ENCODE data around the gene HFM1. TPM values are rescaled to one million over a fixed set of nuclear protein-coding genes. Genes with fewer than 3 reads are reported as not detected.

HFM1 gene
- total and polyA plus RNA-seq, 9 of the 15 experiments (the other 6 are each of a cell fraction or from before 2014, with no cell fraction given): 1.5 to 6.4 (median 3.7) TPM

- ATAC-seq (no peak), DNase-seq (ENCODE audit: extremely low read depth in 1 of 4, low spot score in 3 of 4) (peak; percentile 16 to 32 (median 20)), FAIRE-seq (no peak)
- intact Hi-C loops (cut with micrococcal nuclease) (loop anchor here (1.0 to 10.0 kb wide), 4 partner anchors 120 to 893 kb away; partner anchors contain the start of genes GLMN and RPAP2), in situ Hi-C loops (cut with MboI) (no loop called here)
- WGBS (ENCODE audit: insufficient coverage, low coverage, missing lambda C conversion rate): 17% methylated on average over 3 of the region's 3 CpGs
- Histone ChIP-seq H3K4me3 (no peak overlapping the region), H3K4me1 (replicated peaks in 1 of 2; ENCODE audit: control insufficient read depth in 2 of 2, insufficient read depth in 2 of 2, low read length in 2 of 2) (peaks cover 6 to 10% of the 10 kb centered on the region in 2 experiments; a peak in 3 of 5 replicates), H2AFZ (ENCODE audit: low read depth, low read length) (no peak overlapping the region; the same call in 1 of the 2 replicates), H4K20me1 (replicated peaks; ENCODE audit: control insufficient read depth, insufficient read depth, low read length) (no peaks in the 10 kb centered on the region), H3K9me1 (ENCODE audit: control insufficient read depth, insufficient read depth, low read length) (no peaks in the 10 kb centered on the region), H3K36me3 (ENCODE audit: control insufficient read depth, insufficient read depth, low read length) (no peaks in the 10 kb centered on the region), H3K9me3 (replicated peaks; ENCODE audit: control insufficient read depth, insufficient read depth, low read depth, low read length) (no peaks in the 10 kb centered on the region), H3K27me3 (ENCODE audit: control insufficient read depth in 2 of 2, insufficient read depth in 2 of 2, low read length in 2 of 2) (no peaks in the 10 kb centered on the region), H3K79me2 (ENCODE audit: control insufficient read depth, insufficient read depth, low read length) (no peaks in the 10 kb centered on the region), H3K4me2 (ENCODE audit: insufficient read depth, low read length) (no peak overlapping the region), H3K9ac (ENCODE audit: insufficient read depth in 1 of 2, low read depth in 2 of 2, low read length in 2 of 2) (no peak overlapping the region), H3K27ac (ENCODE audit: extremely low read depth, low read depth, low read length) (no peak overlapping the region)
- BruUV-seq (replicated peaks): no TSS peak
- CTCF ChIA-PET (ENCODE audit: low intra/inter-chr PET ratio): interaction anchor here (0.6 to 4.2 kb wide), 2 partner anchors 119 to 551 kb away, joined by 4 to 32 read pairs; no protein-coding TSS in a partner anchor
- POLR2A ChIA-PET: no interaction called here
- TF ChIP-seq ZNF175 (CRISPR knock-in tag; IDR thresholded peaks at IDR 0.05; ENCODE audit: low read depth): no peak
- TF ChIP-seq ZNF785 (CRISPR knock-in tag; IDR thresholded peaks at IDR 0.05): no peak
- no peak for TF ChIP-seq KLF10 (CRISPR knock-in tag; IDR thresholded peaks at IDR 0.05)
- no peak for TF ChIP-seq KLF16 (IDR thresholded peaks at IDR 0.05)
- no peak for TF ChIP-seq ZNF224 (CRISPR knock-in tag; IDR thresholded peaks at IDR 0.05)
- TF ChIP-seq CSDE1 (IDR thresholded peaks at IDR 0.05): no peak
- TF ChIP-seq MCM3 (IDR thresholded peaks at IDR 0.05): no peak
- TF ChIP-seq CCAR2 (IDR thresholded peaks at IDR 0.05; ENCODE audit: low read depth, low read length): no peak
- TF ChIP-seq, protein P1, sequence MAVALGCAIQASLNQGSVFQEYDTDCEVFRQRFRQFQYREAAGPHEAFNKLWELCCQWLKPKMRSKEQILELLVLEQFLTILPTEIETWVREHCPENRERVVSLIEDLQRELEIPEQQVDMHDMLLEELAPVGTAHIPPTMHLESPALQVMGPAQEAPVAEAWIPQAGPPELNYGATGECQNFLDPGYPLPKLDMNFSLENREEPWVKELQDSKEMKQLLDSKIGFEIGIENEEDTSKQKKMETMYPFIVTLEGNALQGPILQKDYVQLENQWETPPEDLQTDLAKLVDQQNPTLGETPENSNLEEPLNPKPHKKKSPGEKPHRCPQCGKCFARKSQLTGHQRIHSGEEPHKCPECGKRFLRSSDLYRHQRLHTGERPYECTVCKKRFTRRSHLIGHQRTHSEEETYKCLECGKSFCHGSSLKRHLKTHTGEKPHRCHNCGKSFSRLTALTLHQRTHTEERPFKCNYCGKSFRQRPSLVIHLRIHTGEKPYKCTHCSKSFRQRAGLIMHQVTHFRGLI (CRISPR knock-in tag; IDR thresholded peaks at IDR 0.05): no peak
- no peak for TF ChIP-seq ZNF445 (CRISPR knock-in tag; IDR thresholded peaks at IDR 0.05; ENCODE audit: low read depth)
- TF ChIP-seq NFE2 (IDR thresholded peaks at IDR 0.05; ENCODE audit: low read depth): no peak
- TF ChIP-seq, protein P2, sequence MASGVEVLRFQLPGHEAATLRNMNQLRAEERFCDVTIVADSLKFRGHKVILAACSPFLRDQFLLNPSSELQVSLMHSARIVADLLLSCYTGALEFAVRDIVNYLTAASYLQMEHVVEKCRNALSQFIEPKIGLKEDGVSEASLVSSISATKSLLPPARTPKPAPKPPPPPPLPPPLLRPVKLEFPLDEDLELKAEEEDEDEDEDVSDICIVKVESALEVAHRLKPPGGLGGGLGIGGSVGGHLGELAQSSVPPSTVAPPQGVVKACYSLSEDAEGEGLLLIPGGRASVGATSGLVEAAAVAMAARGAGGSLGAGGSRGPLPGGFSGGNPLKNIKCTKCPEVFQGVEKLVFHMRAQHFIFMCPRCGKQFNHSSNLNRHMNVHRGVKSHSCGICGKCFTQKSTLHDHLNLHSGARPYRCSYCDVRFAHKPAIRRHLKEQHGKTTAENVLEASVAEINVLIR (CRISPR knock-in tag; IDR thresholded peaks at IDR 0.05): no peak
- TF ChIP-seq GATAD2B (IDR thresholded peaks at IDR 0.05; ENCODE audit: borderline replicate concordance): no peak
- no peak for TF ChIP-seq SNIP1 (IDR thresholded peaks at IDR 0.05; ENCODE audit: low read depth)
- TF ChIP-seq, protein P3, sequence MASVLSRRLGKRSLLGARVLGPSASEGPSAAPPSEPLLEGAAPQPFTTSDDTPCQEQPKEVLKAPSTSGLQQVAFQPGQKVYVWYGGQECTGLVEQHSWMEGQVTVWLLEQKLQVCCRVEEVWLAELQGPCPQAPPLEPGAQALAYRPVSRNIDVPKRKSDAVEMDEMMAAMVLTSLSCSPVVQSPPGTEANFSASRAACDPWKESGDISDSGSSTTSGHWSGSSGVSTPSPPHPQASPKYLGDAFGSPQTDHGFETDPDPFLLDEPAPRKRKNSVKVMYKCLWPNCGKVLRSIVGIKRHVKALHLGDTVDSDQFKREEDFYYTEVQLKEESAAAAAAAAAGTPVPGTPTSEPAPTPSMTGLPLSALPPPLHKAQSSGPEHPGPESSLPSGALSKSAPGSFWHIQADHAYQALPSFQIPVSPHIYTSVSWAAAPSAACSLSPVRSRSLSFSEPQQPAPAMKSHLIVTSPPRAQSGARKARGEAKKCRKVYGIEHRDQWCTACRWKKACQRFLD (CRISPR knock-in tag; IDR thresholded peaks at IDR 0.05): no peak
- no peak for TF ChIP-seq PTRF (tag; IDR thresholded peaks at IDR 0.05)
- TF ChIP-seq SMARCB1 (IDR thresholded peaks at IDR 0.05; ENCODE audit: insufficient read length, low read depth): no peak
Observed at GRCh38 chr1:91402023-91402422, 2.6 kb downstream of the HFM1 start.

Data from K562 (cell line).